GM12878 (cell line): Measurements from ENCODE around the gene GDF11.

Experiments used
- BCL3 ChIP-seq: IDR thresholded peaks from 2 replicates; pipeline ENCODE4 v1.6.1; 2011; ENCODE audit warnings: borderline replicate concordance, low read depth, mild to moderate bottlenecking, moderate library complexity, low read length; ENCODE audit not compliant: insufficient read depth, poor library complexity, severe bottlenecking
- EZH2 ChIP-seq: IDR thresholded peaks from 2 replicates; pipeline ENCODE4 v1.6.1; 2012; ENCODE audit warnings: low read depth, mild to moderate bottlenecking, control low read depth, inconsistent platforms, low read length, borderline replicate concordance; ENCODE audit not compliant: control insufficient read depth
- POLR2AphosphoS5 ChIP-seq: IDR thresholded peaks from 2 replicates; pipeline ENCODE4 v1.6.1; 2011; ENCODE audit warnings: mild to moderate bottlenecking, low read length, inconsistent platforms
- TBL1XR1 ChIP-seq: IDR thresholded peaks from 2 replicates; pipeline ENCODE4 v1.6.1; 2012; ENCODE audit warnings: low read depth, low read length, improper control_type of control experiment
- TF ChIP-seq, protein P1 (sequence below), 3 experiments: IDR thresholded peaks in 2 of 3; conservative IDR thresholded peaks in 1 of 3; 2 replicates each; pipeline ENCODE4 v1.5.1; 2011; ENCODE audit warnings: low read depth in 3 of 3, low read length in 3 of 3, mild to moderate bottlenecking in 3 of 3, control low read depth in 2 of 3, moderate library complexity in 2 of 3, inconsistent platforms in 1 of 3, mixed read lengths in 1 of 3; ENCODE audit not compliant: control insufficient read depth in 2 of 3, insufficient read depth in 1 of 3; ENCODE audit errors: extremely low read depth in 1 of 3
- TF ChIP-seq, protein P2 (sequence below): IDR thresholded peaks from 2 replicates; pipeline ENCODE4 v1.6.1; 2011; ENCODE audit warnings: low read depth, low read length, improper control_type of control experiment, borderline replicate concordance
- TF ChIP-seq, protein P3 (sequence below): IDR thresholded peaks from 2 replicates; pipeline ENCODE4 v1.6.1; 2012; ENCODE audit warnings: low read length, inconsistent platforms
- TF ChIP-seq, protein P4 (sequence below): fragments of 450-650 bp; IDR thresholded peaks from 2 replicates; pipeline ENCODE4 v1.6.1; 2017; ENCODE audit warnings: mild to moderate bottlenecking

DNA sequence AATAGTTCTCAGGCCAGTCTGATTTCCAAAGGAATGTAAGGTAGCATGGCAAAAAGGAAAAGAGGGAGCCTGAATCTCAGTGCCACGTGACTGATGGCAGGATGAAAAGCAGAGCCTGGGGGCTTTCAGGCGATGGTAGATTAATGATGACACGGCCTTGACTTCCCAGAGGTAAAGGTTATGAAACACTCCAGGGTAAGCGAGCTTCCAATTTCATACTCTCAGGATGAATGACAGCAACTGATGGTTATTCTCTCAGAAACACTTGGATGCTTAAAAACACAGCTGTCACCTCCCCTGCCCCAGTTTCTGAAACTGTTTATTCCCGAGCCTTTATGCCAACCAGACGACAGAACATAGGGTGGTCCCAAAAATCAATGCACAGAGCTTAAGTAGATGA is 28.8 kb downstream of the GDF11 start:
- TF ChIP-seq POLR2AphosphoS5 (no peak), TBL1XR1 (no peak), BCL3 (no peak), EZH2 (no peak)
- TF ChIP-seq, protein P1, sequence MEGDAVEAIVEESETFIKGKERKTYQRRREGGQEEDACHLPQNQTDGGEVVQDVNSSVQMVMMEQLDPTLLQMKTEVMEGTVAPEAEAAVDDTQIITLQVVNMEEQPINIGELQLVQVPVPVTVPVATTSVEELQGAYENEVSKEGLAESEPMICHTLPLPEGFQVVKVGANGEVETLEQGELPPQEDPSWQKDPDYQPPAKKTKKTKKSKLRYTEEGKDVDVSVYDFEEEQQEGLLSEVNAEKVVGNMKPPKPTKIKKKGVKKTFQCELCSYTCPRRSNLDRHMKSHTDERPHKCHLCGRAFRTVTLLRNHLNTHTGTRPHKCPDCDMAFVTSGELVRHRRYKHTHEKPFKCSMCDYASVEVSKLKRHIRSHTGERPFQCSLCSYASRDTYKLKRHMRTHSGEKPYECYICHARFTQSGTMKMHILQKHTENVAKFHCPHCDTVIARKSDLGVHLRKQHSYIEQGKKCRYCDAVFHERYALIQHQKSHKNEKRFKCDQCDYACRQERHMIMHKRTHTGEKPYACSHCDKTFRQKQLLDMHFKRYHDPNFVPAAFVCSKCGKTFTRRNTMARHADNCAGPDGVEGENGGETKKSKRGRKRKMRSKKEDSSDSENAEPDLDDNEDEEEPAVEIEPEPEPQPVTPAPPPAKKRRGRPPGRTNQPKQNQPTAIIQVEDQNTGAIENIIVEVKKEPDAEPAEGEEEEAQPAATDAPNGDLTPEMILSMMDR (IDR thresholded peaks at IDR 0.05 in 2 of 3, conservative IDR thresholded peaks at IDR 0.05 in 1 of 3; ENCODE audit: control insufficient read depth in 2 of 3, extremely low read depth in 1 of 3, insufficient read depth in 1 of 3, low read depth in 3 of 3, low read length in 3 of 3): no peak
- TF ChIP-seq, protein P2, sequence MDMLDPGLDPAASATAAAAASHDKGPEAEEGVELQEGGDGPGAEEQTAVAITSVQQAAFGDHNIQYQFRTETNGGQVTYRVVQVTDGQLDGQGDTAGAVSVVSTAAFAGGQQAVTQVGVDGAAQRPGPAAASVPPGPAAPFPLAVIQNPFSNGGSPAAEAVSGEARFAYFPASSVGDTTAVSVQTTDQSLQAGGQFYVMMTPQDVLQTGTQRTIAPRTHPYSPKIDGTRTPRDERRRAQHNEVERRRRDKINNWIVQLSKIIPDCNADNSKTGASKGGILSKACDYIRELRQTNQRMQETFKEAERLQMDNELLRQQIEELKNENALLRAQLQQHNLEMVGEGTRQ: no peak
- TF ChIP-seq, protein P3, sequence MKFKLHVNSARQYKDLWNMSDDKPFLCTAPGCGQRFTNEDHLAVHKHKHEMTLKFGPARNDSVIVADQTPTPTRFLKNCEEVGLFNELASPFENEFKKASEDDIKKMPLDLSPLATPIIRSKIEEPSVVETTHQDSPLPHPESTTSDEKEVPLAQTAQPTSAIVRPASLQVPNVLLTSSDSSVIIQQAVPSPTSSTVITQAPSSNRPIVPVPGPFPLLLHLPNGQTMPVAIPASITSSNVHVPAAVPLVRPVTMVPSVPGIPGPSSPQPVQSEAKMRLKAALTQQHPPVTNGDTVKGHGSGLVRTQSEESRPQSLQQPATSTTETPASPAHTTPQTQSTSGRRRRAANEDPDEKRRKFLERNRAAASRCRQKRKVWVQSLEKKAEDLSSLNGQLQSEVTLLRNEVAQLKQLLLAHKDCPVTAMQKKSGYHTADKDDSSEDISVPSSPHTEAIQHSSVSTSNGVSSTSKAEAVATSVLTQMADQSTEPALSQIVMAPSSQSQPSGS: no peak
- TF ChIP-seq, protein P4, sequence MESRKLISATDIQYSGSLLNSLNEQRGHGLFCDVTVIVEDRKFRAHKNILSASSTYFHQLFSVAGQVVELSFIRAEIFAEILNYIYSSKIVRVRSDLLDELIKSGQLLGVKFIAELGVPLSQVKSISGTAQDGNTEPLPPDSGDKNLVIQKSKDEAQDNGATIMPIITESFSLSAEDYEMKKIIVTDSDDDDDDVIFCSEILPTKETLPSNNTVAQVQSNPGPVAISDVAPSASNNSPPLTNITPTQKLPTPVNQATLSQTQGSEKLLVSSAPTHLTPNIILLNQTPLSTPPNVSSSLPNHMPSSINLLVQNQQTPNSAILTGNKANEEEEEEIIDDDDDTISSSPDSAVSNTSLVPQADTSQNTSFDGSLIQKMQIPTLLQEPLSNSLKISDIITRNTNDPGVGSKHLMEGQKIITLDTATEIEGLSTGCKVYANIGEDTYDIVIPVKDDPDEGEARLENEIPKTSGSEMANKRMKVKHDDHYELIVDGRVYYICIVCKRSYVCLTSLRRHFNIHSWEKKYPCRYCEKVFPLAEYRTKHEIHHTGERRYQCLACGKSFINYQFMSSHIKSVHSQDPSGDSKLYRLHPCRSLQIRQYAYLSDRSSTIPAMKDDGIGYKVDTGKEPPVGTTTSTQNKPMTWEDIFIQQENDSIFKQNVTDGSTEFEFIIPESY: no peak
